GM23338 (cell line): ENCODE measurements around the gene HSPB6. TPM values are rescaled to one million over a fixed set of nuclear protein-coding genes. Genes with fewer than 3 reads are reported as not detected.

Experiments used
- ATAC-seq: fragments of 200-7000 bp; cut with Tn5 transposase; 3 replicates; pipeline ENCODE4 v1.9.1; 2020
- DNase-seq: peaks from one replicate; pipeline ENCODE4 v3.0.0-alpha.2; 2015; ENCODE audit warnings: low spot score
- H2AFZ ChIP-seq: fragments of 200-600 bp; sonication (generic); 2 replicates; pipeline ENCODE4 v1.8.0; 2016; ENCODE audit warnings: antibody characterized with exemption, mild to moderate bottlenecking, moderate library complexity
- H3F3A ChIP-seq: fragments of 200-600 bp; sonication (generic); replicated peaks from 2 replicates; pipeline ENCODE4 v1.8.0; 2017; ENCODE audit warnings: antibody characterized with exemption, mixed run types, low read depth
- H3K27ac ChIP-seq: fragments of 200-600 bp; sonication (generic); 2 replicates; pipeline ENCODE4 v1.6.1; 2016; ENCODE audit warnings: low read depth
- H3K27me3 ChIP-seq: fragments of 200-600 bp; sonication (generic); 2 replicates; pipeline ENCODE4 v1.8.0; 2016; ENCODE audit warnings: mild to moderate bottlenecking, mixed run types, moderate library complexity; ENCODE audit not compliant: insufficient read depth
- H3K36me3 ChIP-seq: fragments of 200-600 bp; sonication (generic); 2 replicates; pipeline ENCODE4 v1.8.0; 2016; ENCODE audit warnings: mild to moderate bottlenecking; ENCODE audit not compliant: insufficient read depth
- H3K4me1 ChIP-seq: fragments of 200-600 bp; sonication (generic); 2 replicates; pipeline ENCODE4 v1.8.0; 2016; ENCODE audit warnings: mild to moderate bottlenecking, moderate library complexity; ENCODE audit not compliant: insufficient read depth
- H3K4me2 ChIP-seq: fragments of 200-600 bp; sonication (generic); 2 replicates; pipeline ENCODE4 v1.7.1; 2017; ENCODE audit warnings: mixed run types
- H3K4me3 ChIP-seq: fragments of 200-600 bp; sonication (generic); 2 replicates; pipeline ENCODE4 v1.6.1; 2016; ENCODE audit warnings: mixed run types
- H3K79me2 ChIP-seq: fragments of 200-600 bp; sonication (generic); replicated peaks from 2 replicates; pipeline ENCODE4 v1.8.0; 2017; ENCODE audit warnings: mild to moderate bottlenecking; ENCODE audit not compliant: insufficient read depth
- H3K9me2 ChIP-seq: fragments of 200-600 bp; sonication (generic); 2 replicates; pipeline ENCODE4 v1.8.0; 2017; ENCODE audit not compliant: insufficient read depth
- H4K20me1 ChIP-seq: fragments of 200-600 bp; sonication (generic); replicated peaks from 2 replicates; pipeline ENCODE4 v1.8.0; 2017; ENCODE audit warnings: mild to moderate bottlenecking; ENCODE audit not compliant: insufficient read depth
- H3K27ac Mint-ChIP-seq: 2 replicates; pipeline ENCODE4 v1.8.0; 2020; ENCODE audit warnings: inconsistent platforms, mild to moderate bottlenecking, moderate library complexity, mixed read lengths
- H3K27me3 Mint-ChIP-seq: 3 replicates; pipeline ENCODE4 v1.8.0; 2022; ENCODE audit warnings: low read depth, mild to moderate bottlenecking, moderate library complexity, mixed read lengths, inconsistent platforms; ENCODE audit not compliant: insufficient read depth, poor library complexity
- H3K36me3 Mint-ChIP-seq: 3 replicates; pipeline ENCODE4 v1.8.0; 2021; ENCODE audit warnings: low read depth, mild to moderate bottlenecking, inconsistent platforms, moderate library complexity, mixed read lengths
- H3K4me1 Mint-ChIP-seq: 3 replicates; pipeline ENCODE4 v1.8.0; 2020; ENCODE audit warnings: mild to moderate bottlenecking, inconsistent platforms, mixed read lengths
- H3K4me3 Mint-ChIP-seq: 3 replicates; pipeline ENCODE4 v1.8.0; 2021; ENCODE audit warnings: moderate library complexity, mild to moderate bottlenecking, inconsistent platforms, mixed read lengths
- H3K9me3 Mint-ChIP-seq: 3 replicates; pipeline ENCODE4 v1.8.0; 2020; ENCODE audit warnings: moderate library complexity, mild to moderate bottlenecking, inconsistent platforms, mixed read lengths
- CREB1 ChIP-seq: fragments of 250-450 bp; sonication (Bioruptor Pico); IDR thresholded peaks from 2 replicates; pipeline ENCODE4 v1.5.0; 2020; ENCODE audit warnings: low read depth, mild to moderate bottlenecking, moderate library complexity
- ETS1 ChIP-seq: IDR thresholded peaks from 2 replicates; pipeline ENCODE4 v1.6.1; 2016; ENCODE audit warnings: antibody characterized with exemption
- EZH2 ChIP-seq: fragments of 200-600 bp; sonication (generic); IDR thresholded peaks from one replicate; pipeline ENCODE4 v1.8.0; 2017; ENCODE audit warnings: antibody characterized with exemption, mild to moderate bottlenecking, low read depth; ENCODE audit not compliant: unreplicated experiment
- EZH2phosphoT487 ChIP-seq: fragments of 200-600 bp; sonication (generic); IDR thresholded peaks from one replicate; pipeline ENCODE4 v1.8.1; 2018; ENCODE audit warnings: antibody characterized with exemption; ENCODE audit not compliant: unreplicated experiment
- JUNB ChIP-seq: IDR thresholded peaks from one replicate; pipeline ENCODE4 v1.6.1; 2016; ENCODE audit warnings: antibody characterized with exemption; ENCODE audit not compliant: unreplicated experiment
- NANOG ChIP-seq: IDR thresholded peaks from 2 replicates; pipeline ENCODE4 v1.6.1; 2016; ENCODE audit warnings: antibody characterized with exemption, borderline replicate concordance
- POLR2AphosphoS5 ChIP-seq: IDR thresholded peaks from 2 replicates; pipeline ENCODE4 v1.6.1; 2016; ENCODE audit warnings: antibody characterized with exemption, low read depth
- STAT1 ChIP-seq: IDR thresholded peaks from one replicate; pipeline ENCODE4 v1.6.1; 2016; ENCODE audit warnings: antibody characterized with exemption; ENCODE audit not compliant: unreplicated experiment
- ZNF114 ChIP-seq: fragments of 250-450 bp; sonication (Bioruptor Pico); IDR thresholded peaks from 2 replicates; pipeline ENCODE4 v1.5.0; 2020; ENCODE audit warnings: mild to moderate bottlenecking, moderate library complexity
- ZNF331 ChIP-seq: fragments of 250-450 bp; sonication (Bioruptor Pico); IDR thresholded peaks from 2 replicates; pipeline ENCODE4 v1.5.0; 2020; ENCODE audit warnings: low read depth, mild to moderate bottlenecking, moderate library complexity
- polyA plus RNA-seq: library from polyadenylated mRNA; unstranded; fragments of >200 nt; fragmentation: Nextera tagmentation; extraction: Ambion mirVana; gene quantifications from 2 replicates; pipeline ENCODE4 v1.2.1, GENCODE V29; 2016
- total RNA-seq: library from RNA; depleted of rRNA; stranded (reverse); fragments of >200 nt; shearing (Covaris generic); gene quantifications from 2 replicates; pipeline ENCODE4 v1.2.3, GENCODE V29; 2014
- TF ChIP-seq, protein P1 (sequence below), 2 experiments: fragments of 200-600 bp in 1 of 2; sonication (generic) in 1 of 2; conservative IDR thresholded peaks; 2 replicates each; pipeline versions ENCODE4 v1.5.1 to v1.6.1; 2016 to 2017; ENCODE audit warnings: antibody characterized with exemption in 2 of 2, low read depth in 2 of 2, mild to moderate bottlenecking in 2 of 2, moderate library complexity in 1 of 2
- TF ChIP-seq, protein P2 (sequence below): IDR thresholded peaks from one replicate; pipeline ENCODE4 v1.6.1; 2018; ENCODE audit warnings: antibody characterized with exemption; ENCODE audit not compliant: unreplicated experiment
- TF ChIP-seq, protein P3 (sequence below): fragments of 250-450 bp; sonication (Bioruptor Pico); IDR thresholded peaks from 2 replicates; pipeline ENCODE4 v1.5.0; 2020; ENCODE audit warnings: mild to moderate bottlenecking, moderate library complexity

Gene HSPB6
- total and polyA plus RNA-seq, 2 experiments from 2014 or later = 0.87 to 3.2 TPM

DNA sequence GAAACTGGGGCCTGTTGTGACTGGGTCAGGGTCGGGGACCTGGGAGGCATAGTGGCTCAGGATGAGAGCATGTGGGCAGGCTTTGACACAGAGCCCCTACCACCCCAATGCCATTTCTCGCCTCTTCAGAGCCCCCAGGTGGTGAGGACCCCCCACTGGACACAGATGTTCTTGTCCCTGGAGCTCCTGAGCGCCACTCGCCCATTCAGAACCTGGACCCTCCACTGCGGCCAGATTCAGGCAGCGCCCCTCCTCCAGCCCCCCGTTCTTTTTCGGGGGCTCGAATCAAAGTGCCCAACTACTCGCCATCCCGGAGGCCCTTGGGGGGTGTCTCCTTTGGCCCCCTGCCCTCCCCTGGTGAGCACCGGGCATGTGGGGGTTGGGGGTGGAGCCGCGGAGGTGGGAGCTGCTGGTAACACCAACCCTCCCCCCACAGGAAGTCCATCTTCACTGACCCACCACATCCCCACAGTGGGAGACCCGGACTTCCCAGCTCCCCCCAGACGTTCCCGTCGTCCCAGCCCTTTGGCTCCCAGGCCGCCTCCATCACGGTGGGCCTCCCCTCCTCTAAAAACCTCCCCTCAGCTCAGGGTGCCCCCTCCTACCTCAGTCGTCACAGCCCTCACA, 24.9 kb downstream of the HSPB6 start:
- peaks cover 71% of the 10 kb centered on the region for H3K36me3 Mint-ChIP-seq
- Histone ChIP-seq H3K9me2 (no peaks in the 10 kb centered on the region), H3K36me3 (peaks cover 7% of the 10 kb centered on the region; the same call in 1 of the 2 replicates), H3K79me2 (no peaks in the 10 kb centered on the region), H4K20me1 (peaks cover 5% of the 10 kb centered on the region), H3K4me2 (no peak overlapping the region), H2AFZ (no peak overlapping the region), H3K27ac (no peak overlapping the region), H3K27me3 (no peaks in the 10 kb centered on the region), H3F3A (no peaks in the 10 kb centered on the region), H3K4me3 (no peak overlapping the region), H3K4me1 (no peaks in the 10 kb centered on the region)
- H3K27me3 Mint-ChIP-seq = peaks cover 12% of the 10 kb centered on the region
- DNase-seq (no peak), ATAC-seq (no peak)
- H3K4me1 Mint-ChIP-seq = no peaks in the 10 kb centered on the region
- no peak for TF ChIP-seq NANOG
- TF ChIP-seq, protein P1, sequence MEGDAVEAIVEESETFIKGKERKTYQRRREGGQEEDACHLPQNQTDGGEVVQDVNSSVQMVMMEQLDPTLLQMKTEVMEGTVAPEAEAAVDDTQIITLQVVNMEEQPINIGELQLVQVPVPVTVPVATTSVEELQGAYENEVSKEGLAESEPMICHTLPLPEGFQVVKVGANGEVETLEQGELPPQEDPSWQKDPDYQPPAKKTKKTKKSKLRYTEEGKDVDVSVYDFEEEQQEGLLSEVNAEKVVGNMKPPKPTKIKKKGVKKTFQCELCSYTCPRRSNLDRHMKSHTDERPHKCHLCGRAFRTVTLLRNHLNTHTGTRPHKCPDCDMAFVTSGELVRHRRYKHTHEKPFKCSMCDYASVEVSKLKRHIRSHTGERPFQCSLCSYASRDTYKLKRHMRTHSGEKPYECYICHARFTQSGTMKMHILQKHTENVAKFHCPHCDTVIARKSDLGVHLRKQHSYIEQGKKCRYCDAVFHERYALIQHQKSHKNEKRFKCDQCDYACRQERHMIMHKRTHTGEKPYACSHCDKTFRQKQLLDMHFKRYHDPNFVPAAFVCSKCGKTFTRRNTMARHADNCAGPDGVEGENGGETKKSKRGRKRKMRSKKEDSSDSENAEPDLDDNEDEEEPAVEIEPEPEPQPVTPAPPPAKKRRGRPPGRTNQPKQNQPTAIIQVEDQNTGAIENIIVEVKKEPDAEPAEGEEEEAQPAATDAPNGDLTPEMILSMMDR (conservative IDR thresholded peaks at IDR 0.05; ENCODE audit: low read depth in 2 of 2) = no peak
- TF ChIP-seq, protein P2, sequence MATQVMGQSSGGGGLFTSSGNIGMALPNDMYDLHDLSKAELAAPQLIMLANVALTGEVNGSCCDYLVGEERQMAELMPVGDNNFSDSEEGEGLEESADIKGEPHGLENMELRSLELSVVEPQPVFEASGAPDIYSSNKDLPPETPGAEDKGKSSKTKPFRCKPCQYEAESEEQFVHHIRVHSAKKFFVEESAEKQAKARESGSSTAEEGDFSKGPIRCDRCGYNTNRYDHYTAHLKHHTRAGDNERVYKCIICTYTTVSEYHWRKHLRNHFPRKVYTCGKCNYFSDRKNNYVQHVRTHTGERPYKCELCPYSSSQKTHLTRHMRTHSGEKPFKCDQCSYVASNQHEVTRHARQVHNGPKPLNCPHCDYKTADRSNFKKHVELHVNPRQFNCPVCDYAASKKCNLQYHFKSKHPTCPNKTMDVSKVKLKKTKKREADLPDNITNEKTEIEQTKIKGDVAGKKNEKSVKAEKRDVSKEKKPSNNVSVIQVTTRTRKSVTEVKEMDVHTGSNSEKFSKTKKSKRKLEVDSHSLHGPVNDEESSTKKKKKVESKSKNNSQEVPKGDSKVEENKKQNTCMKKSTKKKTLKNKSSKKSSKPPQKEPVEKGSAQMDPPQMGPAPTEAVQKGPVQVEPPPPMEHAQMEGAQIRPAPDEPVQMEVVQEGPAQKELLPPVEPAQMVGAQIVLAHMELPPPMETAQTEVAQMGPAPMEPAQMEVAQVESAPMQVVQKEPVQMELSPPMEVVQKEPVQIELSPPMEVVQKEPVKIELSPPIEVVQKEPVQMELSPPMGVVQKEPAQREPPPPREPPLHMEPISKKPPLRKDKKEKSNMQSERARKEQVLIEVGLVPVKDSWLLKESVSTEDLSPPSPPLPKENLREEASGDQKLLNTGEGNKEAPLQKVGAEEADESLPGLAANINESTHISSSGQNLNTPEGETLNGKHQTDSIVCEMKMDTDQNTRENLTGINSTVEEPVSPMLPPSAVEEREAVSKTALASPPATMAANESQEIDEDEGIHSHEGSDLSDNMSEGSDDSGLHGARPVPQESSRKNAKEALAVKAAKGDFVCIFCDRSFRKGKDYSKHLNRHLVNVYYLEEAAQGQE = no peak
- TF ChIP-seq, protein P3, sequence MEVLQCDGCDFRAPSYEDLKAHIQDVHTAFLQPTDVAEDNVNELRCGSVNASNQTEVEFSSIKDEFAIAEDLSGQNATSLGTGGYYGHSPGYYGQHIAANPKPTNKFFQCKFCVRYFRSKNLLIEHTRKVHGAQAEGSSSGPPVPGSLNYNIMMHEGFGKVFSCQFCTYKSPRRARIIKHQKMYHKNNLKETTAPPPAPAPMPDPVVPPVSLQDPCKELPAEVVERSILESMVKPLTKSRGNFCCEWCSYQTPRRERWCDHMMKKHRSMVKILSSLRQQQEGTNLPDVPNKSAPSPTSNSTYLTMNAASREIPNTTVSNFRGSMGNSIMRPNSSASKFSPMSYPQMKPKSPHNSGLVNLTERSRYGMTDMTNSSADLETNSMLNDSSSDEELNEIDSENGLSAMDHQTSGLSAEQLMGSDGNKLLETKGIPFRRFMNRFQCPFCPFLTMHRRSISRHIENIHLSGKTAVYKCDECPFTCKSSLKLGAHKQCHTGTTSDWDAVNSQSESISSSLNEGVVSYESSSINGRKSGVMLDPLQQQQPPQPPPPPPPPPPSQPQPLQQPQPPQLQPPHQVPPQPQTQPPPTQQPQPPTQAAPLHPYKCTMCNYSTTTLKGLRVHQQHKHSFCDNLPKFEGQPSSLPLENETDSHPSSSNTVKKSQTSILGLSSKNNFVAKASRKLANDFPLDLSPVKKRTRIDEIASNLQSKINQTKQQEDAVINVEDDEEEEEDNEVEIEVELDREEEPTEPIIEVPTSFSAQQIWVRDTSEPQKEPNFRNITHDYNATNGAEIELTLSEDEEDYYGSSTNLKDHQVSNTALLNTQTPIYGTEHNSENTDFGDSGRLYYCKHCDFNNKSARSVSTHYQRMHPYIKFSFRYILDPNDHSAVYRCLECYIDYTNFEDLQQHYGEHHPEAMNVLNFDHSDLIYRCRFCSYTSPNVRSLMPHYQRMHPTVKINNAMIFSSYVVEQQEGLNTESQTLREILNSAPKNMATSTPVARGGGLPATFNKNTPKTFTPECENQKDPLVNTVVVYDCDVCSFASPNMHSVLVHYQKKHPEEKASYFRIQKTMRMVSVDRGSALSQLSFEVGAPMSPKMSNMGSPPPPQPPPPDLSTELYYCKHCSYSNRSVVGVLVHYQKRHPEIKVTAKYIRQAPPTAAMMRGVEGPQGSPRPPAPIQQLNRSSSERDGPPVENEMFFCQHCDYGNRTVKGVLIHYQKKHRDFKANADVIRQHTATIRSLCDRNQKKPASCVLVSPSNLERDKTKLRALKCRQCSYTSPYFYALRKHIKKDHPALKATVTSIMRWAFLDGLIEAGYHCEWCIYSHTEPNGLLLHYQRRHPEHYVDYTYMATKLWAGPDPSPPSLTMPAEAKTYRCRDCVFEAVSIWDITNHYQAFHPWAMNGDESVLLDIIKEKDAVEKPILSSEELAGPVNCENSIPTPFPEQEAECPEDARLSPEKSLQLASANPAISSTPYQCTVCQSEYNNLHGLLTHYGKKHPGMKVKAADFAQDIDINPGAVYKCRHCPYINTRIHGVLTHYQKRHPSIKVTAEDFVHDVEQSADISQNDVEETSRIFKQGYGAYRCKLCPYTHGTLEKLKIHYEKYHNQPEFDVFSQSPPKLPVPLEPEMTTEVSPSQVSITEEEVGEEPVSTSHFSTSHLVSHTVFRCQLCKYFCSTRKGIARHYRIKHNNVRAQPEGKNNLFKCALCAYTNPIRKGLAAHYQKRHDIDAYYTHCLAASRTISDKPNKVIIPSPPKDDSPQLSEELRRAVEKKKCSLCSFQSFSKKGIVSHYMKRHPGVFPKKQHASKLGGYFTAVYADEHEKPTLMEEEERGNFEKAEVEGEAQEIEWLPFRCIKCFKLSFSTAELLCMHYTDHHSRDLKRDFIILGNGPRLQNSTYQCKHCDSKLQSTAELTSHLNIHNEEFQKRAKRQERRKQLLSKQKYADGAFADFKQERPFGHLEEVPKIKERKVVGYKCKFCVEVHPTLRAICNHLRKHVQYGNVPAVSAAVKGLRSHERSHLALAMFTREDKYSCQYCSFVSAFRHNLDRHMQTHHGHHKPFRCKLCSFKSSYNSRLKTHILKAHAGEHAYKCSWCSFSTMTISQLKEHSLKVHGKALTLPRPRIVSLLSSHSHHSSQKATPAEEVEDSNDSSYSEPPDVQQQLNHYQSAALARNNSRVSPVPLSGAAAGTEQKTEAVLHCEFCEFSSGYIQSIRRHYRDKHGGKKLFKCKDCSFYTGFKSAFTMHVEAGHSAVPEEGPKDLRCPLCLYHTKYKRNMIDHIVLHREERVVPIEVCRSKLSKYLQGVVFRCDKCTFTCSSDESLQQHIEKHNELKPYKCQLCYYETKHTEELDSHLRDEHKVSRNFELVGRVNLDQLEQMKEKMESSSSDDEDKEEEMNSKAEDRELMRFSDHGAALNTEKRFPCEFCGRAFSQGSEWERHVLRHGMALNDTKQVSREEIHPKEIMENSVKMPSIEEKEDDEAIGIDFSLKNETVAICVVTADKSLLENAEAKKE (CRISPR knock-in tag) = no peak
- no peak for TF ChIP-seq ETS1
- TF ChIP-seq ZNF114 (CRISPR knock-in tag) = no peak
- no peak for TF ChIP-seq EZH2
- TF ChIP-seq EZH2phosphoT487 = no peak
- no peak for TF ChIP-seq STAT1
- TF ChIP-seq POLR2AphosphoS5 = no peak
- no peak for TF ChIP-seq ZNF331
- TF ChIP-seq JUNB = no peak
- TF ChIP-seq CREB1 = no peak
- no peaks in the 10 kb centered on the region; the same call in 2 of the 3 replicates for H3K9me3 Mint-ChIP-seq
- H3K4me3 Mint-ChIP-seq = no peak overlapping the region
- H3K27ac Mint-ChIP-seq = no peak overlapping the region
